RWPE2 (cell line): ENCODE data around the gene ARX.

Experiments
- ATAC-seq: fragments of 200-7000 bp; cut with Tn5 transposase; 3 replicates; pipeline ENCODE4 v1.9.1; 2021; ENCODE audit warnings: low read depth
- DNase-seq: peaks from one replicate; pipeline ENCODE4 v3.0.0-alpha.2; 2020; ENCODE audit warnings: low spot score
- H3K27ac ChIP-seq: fragments of 450-650 bp; 2 replicates; pipeline ENCODE4 v1.5.1; 2017; ENCODE audit warnings: mild to moderate bottlenecking; ENCODE audit not compliant: poor library complexity, severe bottlenecking
- H3K27me3 ChIP-seq: fragments of 250-450 bp; sonication (Bioruptor Pico); 2 replicates; pipeline ENCODE4 v1.5.1; 2021; ENCODE audit warnings: mild to moderate bottlenecking, moderate library complexity; ENCODE audit not compliant: insufficient read depth, poor library complexity, severe bottlenecking
- H3K36me3 ChIP-seq: fragments of 250-450 bp; sonication (Bioruptor Pico); 2 replicates; pipeline ENCODE4 v1.5.1; 2020; ENCODE audit warnings: low read depth, mild to moderate bottlenecking, moderate library complexity
- H3K4me1 ChIP-seq: fragments of 250-450 bp; sonication (Bioruptor Pico); 2 replicates; pipeline ENCODE4 v1.5.1; 2021; ENCODE audit warnings: mild to moderate bottlenecking, moderate library complexity; ENCODE audit not compliant: insufficient read depth, poor library complexity, severe bottlenecking
- H3K4me3 ChIP-seq: fragments of 250-450 bp; sonication (Bioruptor Pico); 2 replicates; pipeline ENCODE4 v1.5.1; 2021; ENCODE audit warnings: mild to moderate bottlenecking, moderate library complexity; ENCODE audit not compliant: severe bottlenecking
- H3K9me3 ChIP-seq: fragments of 250-450 bp; sonication (Bioruptor Pico); 2 replicates; pipeline ENCODE4 v1.5.1; 2021; ENCODE audit warnings: mild to moderate bottlenecking, moderate library complexity; ENCODE audit not compliant: severe bottlenecking
- CTCF ChIP-seq: fragments of 450-650 bp; IDR thresholded peaks from one replicate; pipeline ENCODE4 v1.5.1; 2017; ENCODE audit warnings: mild to moderate bottlenecking, moderate library complexity; ENCODE audit not compliant: poor library complexity, severe bottlenecking

ARX gene

GRCh38 chrX:25003066-25003849 is 12.5 kb downstream of the ARX start:
- ATAC-seq (no peak), DNase-seq (no peak)
- Histone ChIP-seq H3K27ac (no peak overlapping the region), H3K4me3 (no peak overlapping the region), H3K9me3 (no peaks in the 10 kb centered on the region), H3K27me3 (peaks cover 62% of the 10 kb centered on the region), H3K36me3 (no peaks in the 10 kb centered on the region), H3K4me1 (no peaks in the 10 kb centered on the region)
- TF ChIP-seq CTCF, result no peak

- Histone ChIP-seq H3K4me3 (no peak overlapping the region), H3K27me3 (peaks cover 56% of the 10 kb centered on the region), H3K9me3 (no peaks in the 10 kb centered on the region), H3K36me3 (no peaks in the 10 kb centered on the region), H3K27ac (no peak overlapping the region), H3K4me1 (no peaks in the 10 kb centered on the region)
- no peak for ATAC-seq
- no peak for DNase-seq
- no peak for TF ChIP-seq CTCF
Measured at GRCh38 chrX:25002661-25003020, 13.1 kb downstream of the ARX start.

GRCh38 chrX:25001808-25002660 is 13.7 kb downstream of the ARX start:
- Histone ChIP-seq H3K9me3 (no peaks in the 10 kb centered on the region), H3K27ac (no peak overlapping the region), H3K27me3 (peaks cover 50% of the 10 kb centered on the region), H3K4me1 (no peaks in the 10 kb centered on the region), H3K4me3 (no peak overlapping the region), H3K36me3 (no peaks in the 10 kb centered on the region)
- DNase-seq (no peak), ATAC-seq (no peak)
- TF ChIP-seq CTCF, result no peak

- no peak overlapping the region for H3K4me3 ChIP-seq
Measured at GRCh38 chrX:24999511-24999910, 16.3 kb downstream of the ARX start.

More at GRCh38 chrX:24999511-24999910, 16.3 kb downstream of the ARX start:
- Histone ChIP-seq H3K36me3 (no peaks in the 10 kb centered on the region), H3K27me3 (peaks cover 25% of the 10 kb centered on the region), H3K4me1 (no peaks in the 10 kb centered on the region), H3K9me3 (no peaks in the 10 kb centered on the region), H3K27ac (no peak overlapping the region)
- ATAC-seq, result no peak
- DNase-seq, result no peak
- TF ChIP-seq CTCF, result no peak
